ENCODE data around the gene KASH5.

The KASH5 gene

DNA sequence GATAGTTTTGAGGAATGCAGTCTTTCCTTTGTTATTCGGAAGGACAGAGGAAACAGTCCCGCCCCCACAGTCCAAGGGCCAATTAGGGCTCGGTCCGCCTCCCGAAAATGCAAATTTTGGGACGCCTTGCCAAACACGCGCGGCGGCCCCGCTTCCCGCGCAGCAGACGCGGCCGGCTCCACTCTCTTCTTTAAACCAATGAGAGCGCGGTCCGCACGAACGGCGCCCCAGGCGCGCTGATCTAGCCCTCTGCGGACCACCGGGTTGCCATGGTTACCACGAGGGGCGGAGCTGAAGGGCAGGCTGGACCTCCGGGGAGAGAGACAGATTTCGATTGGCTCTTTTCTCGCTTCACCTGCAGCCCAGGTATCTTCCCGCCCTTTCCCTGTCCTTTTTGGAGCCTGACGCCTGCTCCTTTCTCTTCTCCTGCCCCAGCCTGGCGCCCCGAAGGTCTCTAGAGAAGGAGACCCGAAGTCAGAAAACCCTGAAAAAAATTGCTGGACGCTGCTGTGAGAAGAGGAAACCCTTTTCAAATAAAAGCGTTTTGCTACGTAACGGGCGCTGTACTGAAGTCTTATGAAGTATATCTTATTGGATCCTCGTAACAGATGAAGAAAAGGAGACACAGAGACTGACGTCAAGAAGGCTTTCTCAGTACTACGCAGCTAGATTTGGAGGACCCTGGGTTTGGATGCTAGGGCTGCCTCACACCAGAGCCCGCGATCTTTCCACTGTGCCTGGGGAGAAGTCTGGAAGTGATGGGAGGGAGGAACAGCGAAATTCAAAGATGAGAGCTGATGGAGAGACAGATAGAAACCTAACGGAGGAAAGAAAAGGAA is 33.2 kb downstream of the KASH5 start:
- DNase-seq (ENCODE audit: low read depth in 2 of 2) = no peak

- no peak for DNase-seq (ENCODE audit: low read depth in 2 of 2)
Measured at GRCh38 chr19:49421878-49422202, 33.8 kb downstream of the KASH5 start.

DNA sequence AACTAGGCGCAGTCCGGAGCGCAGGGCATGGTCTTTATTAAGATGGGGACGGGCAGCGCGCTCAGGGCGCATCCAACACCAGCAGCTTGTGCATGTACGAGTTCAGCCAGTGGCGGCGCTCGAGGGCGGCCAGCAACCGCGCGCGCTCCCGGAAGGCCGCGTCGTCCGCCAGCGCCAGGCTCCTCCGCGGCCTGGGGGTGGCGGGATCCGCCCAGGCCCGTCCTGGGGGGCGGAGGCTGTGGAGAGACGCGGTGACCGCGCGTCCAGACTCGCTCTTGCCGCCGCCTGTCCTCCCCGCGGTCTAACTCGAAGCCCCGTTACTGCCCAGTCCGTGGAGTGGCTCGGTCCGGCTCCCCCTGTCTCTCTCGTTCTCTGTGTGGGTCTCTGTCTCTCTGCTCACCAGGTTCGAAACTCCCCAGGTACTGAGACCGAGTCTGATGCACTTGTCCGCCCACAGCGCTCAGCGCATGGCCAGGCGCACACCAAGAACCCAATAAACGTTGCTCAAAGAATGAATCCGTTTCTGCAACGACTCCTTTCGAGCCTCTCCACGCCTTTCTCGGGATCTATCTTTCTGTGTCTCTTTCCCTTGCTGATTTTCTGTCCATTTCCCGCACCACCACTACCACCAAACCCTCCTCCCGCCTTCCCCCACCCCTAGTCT is 34.5 kb downstream of the KASH5 start:
- no peak for DNase-seq (ENCODE audit: low read depth in 2 of 2)

DNA sequence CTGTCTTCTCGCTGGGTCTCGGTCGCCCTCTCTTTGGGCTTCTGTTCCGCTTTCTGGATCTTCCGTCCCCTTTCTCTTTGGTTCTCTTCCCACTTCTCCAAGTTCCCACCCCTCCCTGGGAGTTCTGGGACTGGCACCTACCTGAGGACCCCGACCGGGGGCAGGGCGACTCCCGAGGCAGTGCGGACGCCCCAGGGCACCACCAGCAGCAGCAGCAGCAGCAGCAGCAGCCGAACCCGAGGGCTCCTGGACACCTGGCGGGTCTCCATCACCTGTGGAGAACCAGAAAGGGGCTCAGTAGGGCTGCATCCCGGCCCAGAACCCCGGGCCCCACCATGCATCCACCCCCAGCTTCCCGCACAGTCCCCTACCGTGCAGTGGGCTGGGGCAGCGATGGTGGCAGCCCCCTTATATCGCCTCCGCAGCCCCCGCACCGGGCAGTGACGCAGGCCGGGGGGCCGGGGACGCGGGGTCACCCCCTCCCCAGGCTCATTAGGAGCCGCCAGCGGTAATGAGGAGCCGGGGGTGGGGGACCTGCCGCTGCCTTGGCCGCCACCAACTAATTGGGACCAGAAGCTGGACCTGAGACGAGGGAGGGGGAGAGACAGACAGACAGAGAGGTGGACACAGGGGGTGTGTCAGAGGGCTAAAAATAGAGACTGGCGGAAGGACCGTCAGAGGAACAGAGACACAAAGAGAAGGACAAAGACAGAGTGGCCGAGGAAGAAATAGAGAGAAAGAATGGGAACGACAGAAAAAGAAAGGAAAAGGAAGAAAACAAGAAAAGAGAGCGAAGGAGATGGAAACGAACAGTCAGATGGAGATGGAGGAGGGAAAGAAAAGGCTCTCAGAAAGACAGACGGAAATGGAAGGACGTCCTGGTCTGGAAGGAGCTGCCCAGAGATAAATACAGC is 35.3 kb downstream of the KASH5 start, which contains the start of gene PTH2:
Gene PTH2, minus strand, starts transcription at position 371 of the 914 bp plus-strand sequence. Its CDS starts 102 bp downstream, at position 269.
- DNase-seq (ENCODE audit: low read depth in 2 of 2) = no peak

DNA sequence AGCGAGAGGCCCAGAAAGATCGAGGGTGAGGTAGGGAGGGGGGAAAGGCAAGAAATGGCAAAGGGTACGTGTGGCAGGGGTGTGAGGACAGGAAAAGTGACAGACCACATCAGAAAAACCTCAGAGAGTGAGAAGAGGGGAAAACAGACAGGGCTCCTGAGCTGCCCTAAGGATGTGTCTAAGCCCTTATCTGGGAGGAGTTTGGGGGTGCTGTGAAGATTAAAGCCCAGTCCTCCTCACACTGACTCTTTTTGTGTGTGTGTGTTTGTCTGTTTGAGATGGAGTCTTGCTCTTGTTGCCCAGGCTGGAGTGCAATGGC is 35.9 kb downstream of the KASH5 start:
- no peak for DNase-seq (ENCODE audit: low read depth in 2 of 2)

DNA sequence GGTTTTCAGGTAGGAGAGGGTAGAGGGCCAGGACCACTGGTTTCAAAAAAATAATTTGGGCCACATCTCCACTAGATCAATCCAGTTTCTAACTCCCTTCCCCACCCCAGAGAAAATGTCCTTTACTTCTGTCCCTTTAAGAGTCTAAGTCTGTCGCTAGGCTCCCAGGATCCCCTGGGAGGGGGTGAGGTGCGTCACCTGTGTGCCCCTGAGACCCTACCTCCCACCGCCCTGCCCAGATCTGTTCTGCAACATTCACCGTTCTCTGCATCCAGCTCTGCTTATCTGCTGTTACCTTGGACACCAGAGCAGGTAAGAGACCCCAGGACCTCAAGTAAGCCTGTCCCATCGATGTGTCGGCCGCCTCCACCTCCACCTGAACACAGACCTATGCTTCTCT is 37.1 kb downstream of the KASH5 start, which contains the start of gene GFY:
Gene GFY, plus strand, starts transcription at position 211 of the 400 bp plus-strand sequence. CDS start 1,043 bp downstream, outside the sequence.
- no peak for DNase-seq (ENCODE audit: low read depth in 2 of 2)

GRCh38 chr19:49425922-49426592 is 38.0 kb downstream of the KASH5 start:
- DNase-seq (ENCODE audit: low read depth in 2 of 2) = no peak

- DNase-seq (ENCODE audit: low read depth in 2 of 2) = no peak
Measured at GRCh38 chr19:49427339-49427738, 39.3 kb downstream of the KASH5 start.

DNA sequence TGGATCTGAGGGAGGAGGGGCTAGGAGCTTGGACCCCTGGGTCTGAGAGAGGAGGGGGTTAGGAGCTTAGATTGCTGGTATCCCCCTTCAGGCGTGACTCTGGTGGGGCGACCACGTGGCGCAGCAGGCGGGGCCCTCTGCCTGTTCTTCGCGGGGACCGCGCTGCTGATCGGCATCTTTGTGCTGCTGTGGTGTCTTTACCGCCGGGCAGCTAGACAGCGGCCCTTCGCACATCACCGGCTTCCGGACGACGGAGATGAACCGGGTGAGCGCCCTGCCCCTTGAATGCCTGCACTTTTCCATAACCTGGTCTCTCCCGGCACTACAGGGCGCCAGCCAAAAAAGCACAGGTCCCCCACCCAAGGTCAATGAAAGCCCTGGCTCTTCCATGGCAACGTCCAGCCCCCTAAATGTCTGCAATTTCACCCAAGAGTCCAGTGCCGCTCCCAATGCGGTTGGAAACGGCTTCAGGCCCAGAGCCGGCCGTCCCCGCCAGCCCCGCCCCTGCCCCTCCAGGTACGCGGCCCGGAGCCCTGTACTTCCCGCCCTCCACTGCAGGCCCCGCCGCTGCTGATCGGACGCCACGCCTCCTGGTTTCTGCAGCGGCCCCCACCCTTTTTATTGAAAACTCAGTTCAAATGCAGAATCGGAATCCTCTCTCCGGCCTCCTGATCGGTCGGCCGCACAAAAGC is 40.0 kb downstream of the KASH5 start:
- no peak for DNase-seq (ENCODE audit: low read depth in 2 of 2)

DNA sequence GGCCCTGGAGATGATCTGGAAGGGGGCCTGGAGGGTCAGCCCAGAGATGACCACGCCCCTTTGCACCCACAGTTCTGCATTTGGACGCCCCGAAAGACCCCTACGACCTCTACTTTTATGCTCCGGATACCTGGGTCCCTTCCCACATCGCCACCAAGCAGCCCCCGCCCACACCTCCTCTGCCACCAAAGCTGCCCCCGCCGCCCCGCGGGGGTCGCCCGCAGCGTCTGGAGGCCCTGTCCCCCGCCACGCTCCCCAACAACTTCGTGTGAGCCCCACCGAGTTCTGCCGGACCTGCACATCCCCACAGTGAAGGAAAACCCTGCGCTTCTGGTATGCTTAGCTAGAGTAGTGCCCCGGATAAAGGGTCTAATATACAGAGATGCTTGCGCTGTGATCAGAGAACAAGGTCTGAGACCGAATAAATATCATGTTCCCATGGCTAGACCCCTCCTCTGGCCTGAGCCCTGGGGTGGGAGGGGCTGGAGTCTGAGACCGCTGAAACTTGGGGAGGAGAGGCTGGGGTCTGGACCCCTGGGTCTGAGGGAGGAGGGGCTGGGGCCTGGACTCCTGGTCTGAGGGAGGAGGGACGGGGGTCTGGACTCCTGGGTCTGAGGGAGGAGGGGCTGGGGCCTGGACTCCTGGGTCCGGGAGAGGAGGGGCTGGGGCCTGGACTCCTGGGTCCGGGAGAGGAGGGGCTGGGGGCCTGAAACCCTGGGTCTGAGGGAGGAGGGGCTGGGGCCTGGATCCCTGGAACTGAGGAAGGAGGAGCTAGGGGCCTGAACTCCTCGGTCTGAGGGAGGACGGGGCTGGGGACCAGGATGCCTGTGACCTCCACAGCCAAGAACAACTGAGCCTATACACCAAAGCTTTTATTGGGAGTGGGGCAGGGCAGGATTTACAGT is 40.8 kb downstream of the KASH5 start:
- DNase-seq (ENCODE audit: low read depth in 2 of 2) = no peak

DNA sequence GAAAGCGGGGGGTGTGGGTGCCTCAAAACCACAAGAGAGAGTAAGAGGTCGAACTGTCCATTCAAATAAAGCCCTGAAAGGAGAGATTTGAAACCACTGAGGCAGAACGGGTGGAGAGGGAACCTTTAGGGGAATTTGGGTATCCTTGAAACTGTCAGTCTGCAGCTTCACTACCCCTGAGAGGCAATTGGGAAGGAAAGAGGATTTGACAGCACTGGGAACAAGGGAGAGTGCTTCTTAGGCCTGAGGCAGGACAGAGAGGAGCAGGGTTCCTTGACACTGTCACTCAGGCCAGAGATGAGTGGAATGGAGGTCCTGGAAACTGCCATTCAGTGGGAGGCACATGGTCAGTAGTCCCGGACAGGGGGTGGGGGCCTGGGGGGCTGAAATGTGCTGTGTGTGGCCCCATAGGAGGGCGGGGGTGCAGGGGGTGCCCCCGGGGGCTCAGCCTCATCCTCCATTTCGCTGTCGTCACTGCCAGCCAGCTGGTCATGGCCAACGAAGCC is 42.2 kb downstream of the KASH5 start:
- no peak for DNase-seq (ENCODE audit: low read depth in 2 of 2)

GRCh38 chr19:49430678-49431329 is 42.8 kb downstream of the KASH5 start:
- no peak for DNase-seq (ENCODE audit: low read depth in 2 of 2)

DNA sequence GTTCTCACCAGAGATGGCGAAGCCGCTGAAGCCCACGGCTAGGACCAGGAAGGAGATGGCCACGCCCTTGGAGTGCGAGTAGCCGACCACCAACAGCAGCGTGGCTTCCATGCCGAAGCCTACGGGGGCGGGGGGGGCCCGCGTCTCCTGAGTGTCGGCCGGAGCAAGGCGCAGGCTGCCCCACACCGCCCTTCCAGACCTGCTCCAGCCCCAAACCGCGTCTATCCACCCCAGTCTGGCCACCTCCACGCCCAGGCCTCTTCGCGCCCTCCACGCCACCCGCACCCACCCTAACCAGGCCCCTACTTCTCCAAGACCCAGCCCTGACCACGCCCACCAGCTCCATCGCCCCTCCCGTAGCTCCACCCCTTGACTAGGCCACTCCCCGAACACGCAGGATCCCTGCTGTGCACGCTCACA is 43.3 kb downstream of the KASH5 start:
- DNase-seq (ENCODE audit: low read depth in 2 of 2) = no peak

DNA sequence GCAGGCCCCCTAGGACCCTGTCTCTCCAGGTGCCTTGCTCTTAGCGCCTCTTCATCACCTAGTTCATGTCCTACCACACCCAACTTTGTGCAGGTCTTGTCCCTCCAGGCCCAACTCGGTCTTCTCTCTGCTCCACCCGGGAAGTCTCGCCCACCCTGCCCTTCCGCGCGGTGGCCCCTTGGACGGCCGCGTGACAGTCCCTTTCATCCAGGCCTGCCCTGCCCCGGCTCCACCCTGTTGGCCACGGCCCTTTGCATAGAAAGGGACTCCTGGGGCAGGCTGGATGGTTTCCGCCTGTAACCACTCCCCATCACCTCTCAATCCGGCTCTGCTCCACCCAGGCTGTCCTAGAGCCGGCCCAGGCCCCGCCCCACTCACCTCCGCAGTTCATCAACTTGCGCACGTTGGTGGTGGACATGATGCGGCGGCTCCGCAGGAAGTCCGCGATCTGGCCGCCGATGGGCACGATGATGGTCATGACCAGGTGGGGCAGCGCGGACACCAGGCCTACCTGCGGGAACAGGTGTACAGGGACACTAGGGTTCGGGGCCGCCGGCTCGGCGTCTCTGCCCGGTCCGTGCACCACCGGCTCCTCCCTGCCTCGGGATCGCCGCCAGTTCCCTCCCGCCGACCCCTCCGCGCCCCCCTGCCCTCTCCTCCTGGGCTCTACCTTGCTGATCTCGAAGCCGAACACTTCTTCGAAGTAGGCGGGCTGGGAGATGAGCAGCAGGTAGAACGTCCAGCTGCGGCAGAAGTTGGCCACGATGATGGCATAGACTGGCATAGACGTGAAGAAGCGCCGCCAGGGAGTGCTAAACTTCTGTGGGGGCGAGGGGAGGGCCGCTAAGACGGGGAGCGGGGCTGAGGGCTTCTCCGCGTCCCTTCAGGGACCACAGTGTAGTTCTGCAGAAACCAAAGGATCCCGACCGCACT is 44.4 kb downstream of the KASH5 start:
- no peak for DNase-seq (ENCODE audit: low read depth in 2 of 2)

- no peak for DNase-seq (ENCODE audit: low read depth in 2 of 2)
Measured at GRCh38 chr19:49433240-49433901, 45.3 kb downstream of the KASH5 start.

DNA sequence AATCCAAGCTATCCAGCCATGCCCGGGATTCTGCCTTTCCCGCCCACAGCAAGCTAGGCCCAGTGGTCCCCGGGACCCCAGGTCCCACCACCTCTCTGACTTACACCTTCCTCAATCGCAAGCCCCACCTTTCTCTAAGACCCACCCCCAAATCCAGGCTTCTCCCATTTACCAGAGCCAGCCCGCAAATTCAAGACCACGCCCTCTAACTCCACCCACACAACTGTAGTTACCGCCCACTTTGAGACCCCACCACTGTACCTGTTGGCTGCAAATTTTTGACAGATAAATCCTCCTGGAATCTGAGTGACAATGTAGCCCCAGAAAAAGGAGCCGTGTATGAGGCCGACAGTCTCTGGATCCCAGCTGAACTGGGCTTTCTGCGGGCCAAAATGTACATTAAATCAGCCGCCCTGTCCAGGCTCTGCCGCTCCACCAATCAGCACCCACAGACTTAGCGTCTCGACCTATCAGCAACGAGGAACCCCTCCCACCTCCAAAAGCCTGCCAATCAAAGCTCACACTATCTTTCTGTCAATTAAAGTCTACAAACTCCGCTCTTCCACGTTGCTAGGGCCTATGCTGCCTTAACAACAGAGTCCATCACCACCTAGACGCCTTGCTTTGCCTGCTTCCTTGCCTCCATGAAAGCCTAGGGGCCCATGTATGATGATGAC is 47.0 kb downstream of the KASH5 start:
- DNase-seq (ENCODE audit: low read depth in 2 of 2) = no peak

DNA sequence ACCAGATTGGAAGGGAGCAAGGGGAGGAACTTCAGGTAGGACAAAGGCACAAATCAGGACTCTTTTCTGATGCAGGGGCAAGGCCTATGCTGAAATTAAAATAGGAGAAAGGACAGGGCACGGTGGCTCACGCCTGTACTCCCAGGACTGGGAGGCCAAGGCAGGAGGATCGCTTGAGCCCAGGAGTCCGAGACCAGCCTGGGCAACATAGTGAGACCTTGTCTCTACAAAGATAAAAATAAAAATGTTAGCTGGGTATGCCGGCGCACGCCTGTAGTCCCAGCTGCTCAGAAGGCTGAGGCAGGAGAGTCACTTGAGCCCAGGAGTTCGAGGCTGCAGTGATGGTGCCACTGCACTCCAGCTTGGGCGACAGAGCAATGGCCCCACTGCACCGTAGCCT is 47.6 kb downstream of the KASH5 start:
- no peak for DNase-seq (ENCODE audit: low read depth in 2 of 2)

Measured in stimulated activated CD8-positive, alpha-beta memory T cell treated with anti-CD3 and anti-CD28 coated beads, Interleukin-15, amount 100 ng/mL, for 4 hours (primary cell).